OCI-LY3 (cell line): ENCODE results near the gene EHBP1L1.

Experiments
- H2AFZ ChIP-seq: fragments of 200-600, 300-600 bp; shearing (Covaris generic); 2 replicates; pipeline ENCODE4 v1.6.0; 2014; ENCODE audit warnings: antibody characterized with exemption, low read depth, low read length
- H3K27ac ChIP-seq: fragments of 200-600, 300-600 bp; sonication (generic); 2 replicates; pipeline ENCODE4 v1.5.1; 2014; ENCODE audit warnings: mild to moderate bottlenecking, low read length, moderate library complexity, mixed read lengths
- H3K27me3 ChIP-seq: fragments of 200-600, 300-600 bp; sonication (generic); 2 replicates; pipeline ENCODE4 v1.6.1; 2014; ENCODE audit warnings: low read depth, low read length, mixed read lengths
- H3K36me3 ChIP-seq: fragments of 200-600, 300-600 bp; sonication (generic); replicated peaks from 2 replicates; pipeline ENCODE3; 2014; ENCODE audit warnings: low read depth, low read length, mixed read lengths
- H3K4me1 ChIP-seq: fragments of 300-600, 200-600 bp; sonication (generic); 2 replicates; pipeline ENCODE4 v1.6.1; 2014; ENCODE audit warnings: low read length, mixed read lengths
- H3K4me2 ChIP-seq: fragments of 200-600, 300-600 bp; sonication (generic); 2 replicates; pipeline ENCODE4 v1.6.1; 2014; ENCODE audit warnings: low read length, mixed read lengths
- H3K4me3 ChIP-seq: fragments of 300-600, 200-600 bp; sonication (generic); 2 replicates; pipeline ENCODE4 v1.5.1; 2014; ENCODE audit warnings: antibody characterized with exemption, mild to moderate bottlenecking, low read length, moderate library complexity
- H3K79me2 ChIP-seq: fragments of 300-600, 200-600 bp; shearing (Covaris generic); 2 replicates; pipeline ENCODE4 v1.6.1; 2014; ENCODE audit warnings: mild to moderate bottlenecking, low read length, mixed read lengths
- H3K9ac ChIP-seq: fragments of 300-600, 200-600 bp; shearing (Covaris generic); 2 replicates; pipeline ENCODE4 v1.6.0; 2014; ENCODE audit warnings: mild to moderate bottlenecking, low read length, moderate library complexity
- H3K9me3 ChIP-seq: fragments of 200-600, 300-600 bp; shearing (Covaris generic); 2 replicates; pipeline ENCODE4 v1.6.1; 2014; ENCODE audit warnings: low read length, mixed read lengths; ENCODE audit not compliant: insufficient read depth
- H4K20me1 ChIP-seq: fragments of 200-600, 300-600 bp; sonication (generic); 2 replicates; pipeline ENCODE4 v1.6.1; 2016; ENCODE audit warnings: low read length, mixed read lengths; ENCODE audit not compliant: insufficient read depth
- CTCF ChIP-seq: fragments of 200-600, 300-600 bp; sonication (generic); IDR thresholded peaks from 2 replicates; pipeline ENCODE4 v1.5.1; 2014; ENCODE audit warnings: antibody characterized with exemption, low read length, low read depth
- EZH2phosphoT487 ChIP-seq: fragments of 200-600 bp; shearing (Covaris generic); IDR thresholded peaks from 2 replicates; pipeline ENCODE4 v1.6.1; 2018; ENCODE audit warnings: antibody characterized with exemption, mixed run types, low read depth

The EHBP1L1 gene

GRCh38 chr11:65586247-65586630, 10.4 kb downstream of the EHBP1L1 start:
- no peaks in the 10 kb centered on the region for H3K27me3 ChIP-seq
- H3K79me2 ChIP-seq, result no peaks in the 10 kb centered on the region
- peak overlapping the region; percentile 93 for H3K27ac ChIP-seq
- no peak overlapping the region for H3K9ac ChIP-seq
- TF ChIP-seq CTCF (no peak), EZH2phosphoT487 (no peak)
- H3K36me3 ChIP-seq, result peaks cover 18% of the 10 kb centered on the region
- no peak overlapping the region for H3K4me3 ChIP-seq
- peaks cover 48% of the 10 kb centered on the region for H3K4me1 ChIP-seq
- H4K20me1 ChIP-seq, result no peaks in the 10 kb centered on the region
- H3K9me3 ChIP-seq, result no peaks in the 10 kb centered on the region
- H2AFZ ChIP-seq, result no peak overlapping the region
- peak overlapping the region; percentile 84; the same call in 1 of the 2 replicates for H3K4me2 ChIP-seq

- peak overlapping the region; percentile 84 for H3K4me2 ChIP-seq
Observed at GRCh38 chr11:65586676-65587075, 10.8 kb downstream of the EHBP1L1 start.

GRCh38 chr11:65588199-65589054, 12.6 kb downstream of the EHBP1L1 start:
- Histone ChIP-seq H3K4me1 (peaks cover 48% of the 10 kb centered on the region), H3K9me3 (no peaks in the 10 kb centered on the region), H3K4me3 (peak overlapping the region; percentile 65), H4K20me1 (no peaks in the 10 kb centered on the region), H3K9ac (peak overlapping the region; percentile 71), H2AFZ (no peak overlapping the region), H3K4me2 (peak overlapping the region; percentile 84), H3K27me3 (no peaks in the 10 kb centered on the region), H3K36me3 (peaks cover 15% of the 10 kb centered on the region), H3K27ac (peak overlapping the region; percentile 93), H3K79me2 (no peaks in the 10 kb centered on the region)
- no peak for TF ChIP-seq EZH2phosphoT487
- TF ChIP-seq CTCF, result peak; percentile 93

More at GRCh38 chr11:65586676-65587075, 10.8 kb downstream of the EHBP1L1 start:
- peak overlapping the region; percentile 6; the same call in 1 of the 2 replicates for H3K9ac ChIP-seq
- TF ChIP-seq CTCF (no peak), EZH2phosphoT487 (no peak)
- H3K27ac ChIP-seq, result peak overlapping the region; percentile 93
- H3K27me3 ChIP-seq, result no peaks in the 10 kb centered on the region
- H3K4me3 ChIP-seq, result no peak overlapping the region
- no peaks in the 10 kb centered on the region for H3K79me2 ChIP-seq
- H4K20me1 ChIP-seq, result no peaks in the 10 kb centered on the region
- no peaks in the 10 kb centered on the region for H3K9me3 ChIP-seq
- H3K4me1 ChIP-seq, result peaks cover 48% of the 10 kb centered on the region
- H2AFZ ChIP-seq, result no peak overlapping the region
- H3K36me3 ChIP-seq, result peaks cover 15% of the 10 kb centered on the region

GRCh38 chr11:65589444-65590239, 13.8 kb downstream of the EHBP1L1 start:
- no peak overlapping the region for H2AFZ ChIP-seq
- H3K9me3 ChIP-seq, result no peaks in the 10 kb centered on the region
- H3K27me3 ChIP-seq, result no peaks in the 10 kb centered on the region
- no peaks in the 10 kb centered on the region for H4K20me1 ChIP-seq
- H3K79me2 ChIP-seq, result no peaks in the 10 kb centered on the region
- H3K4me1 ChIP-seq, result peaks cover 48% of the 10 kb centered on the region
- H3K27ac ChIP-seq, result peak overlapping the region; percentile 93
- H3K4me2 ChIP-seq, result peak overlapping the region; percentile 50
- TF ChIP-seq EZH2phosphoT487 (no peak), CTCF (no peak)
- H3K4me3 ChIP-seq, result peak overlapping the region; percentile 14; the same call in 1 of the 2 replicates
- H3K36me3 ChIP-seq, result peaks cover 9% of the 10 kb centered on the region
- H3K9ac ChIP-seq, result peak overlapping the region; percentile 28; the same call in 1 of the 2 replicates
